ENCODE data around the gene CHST14.

- no peak for TF ChIP-seq SMC3 (conservative IDR thresholded peaks at IDR 0.05; ENCODE audit: poor library complexity)
- TF ChIP-seq CTCF (IDR thresholded peaks at IDR 0.05; ENCODE audit: poor library complexity, severe bottlenecking): no peak
Observed at GRCh38 chr15:40474581-40474980, 3.8 kb downstream of the CHST14 start.

Data from neural cell (in vitro differentiated cells).